HepG2 (cell line): ENCODE measurements around the gene DST. TPM values are rescaled to one million over a fixed set of nuclear protein-coding genes. Genes with fewer than 3 reads are reported as not detected.

ENCODE experiments used
- LCORL ChIP-seq, 2 experiments: fragments of 450-650 bp in 1 of 2; sonication (generic) in 1 of 2; formaldehyde crosslinking in 1 of 2; IDR thresholded peaks; 2 replicates each; pipeline versions ENCODE4 v1.5.0 to v1.6.1; 2017 to 2020; ENCODE audit warnings: antibody characterized with exemption in 1 of 2, missing genetic modification reagents in 1 of 2
- NCOA5 ChIP-seq: sonication (generic); formaldehyde crosslinking; IDR thresholded peaks from 2 replicates; pipeline ENCODE4 v1.4.0; 2020; ENCODE audit warnings: missing genetic modification reagents
- NFE2L1 ChIP-seq: sonication (generic); formaldehyde crosslinking; IDR thresholded peaks from 2 replicates; pipeline ENCODE4 v1.4.0; 2020; ENCODE audit warnings: missing genetic modification reagents, mild to moderate bottlenecking, borderline replicate concordance
- RARA ChIP-seq: IDR thresholded peaks from 2 replicates; pipeline ENCODE4 v1.6.1; 2016; ENCODE audit warnings: missing genetic modification reagents, missing compliant biosample characterization
- RARG ChIP-seq: sonication (generic); formaldehyde crosslinking; IDR thresholded peaks from 2 replicates; pipeline ENCODE4 v1.4.0; 2020; ENCODE audit warnings: low read depth, mild to moderate bottlenecking, missing genetic modification reagents
- RXRA ChIP-seq: sonication (generic); formaldehyde crosslinking; IDR thresholded peaks from 2 replicates; pipeline ENCODE4 v1.5.1; 2020; ENCODE audit warnings: missing genetic modification reagents
- STAT5B ChIP-seq: sonication (generic); formaldehyde crosslinking; IDR thresholded peaks from 2 replicates; pipeline ENCODE4 v1.4.0; 2020; ENCODE audit warnings: missing genetic modification reagents
- TEAD2 ChIP-seq: sonication (generic); formaldehyde crosslinking; IDR thresholded peaks from 2 replicates; pipeline ENCODE4 v1.9.0; 2021; ENCODE audit warnings: missing genetic modification reagents
- THAP11 ChIP-seq: IDR thresholded peaks from 2 replicates; pipeline ENCODE4 v1.6.1; 2016; ENCODE audit warnings: missing biosample characterization, missing genetic modification reagents
- ZNF598 ChIP-seq: sonication (generic); formaldehyde crosslinking; IDR thresholded peaks from 2 replicates; pipeline ENCODE4 v1.5.1; 2020; ENCODE audit warnings: mild to moderate bottlenecking, missing genetic modification reagents, borderline replicate concordance
- ZNF607 ChIP-seq: sonication (generic); formaldehyde crosslinking; IDR thresholded peaks from 2 replicates; pipeline ENCODE4 v1.5.1; 2020; ENCODE audit warnings: missing genetic modification reagents, mild to moderate bottlenecking, borderline replicate concordance
- ZNF773 ChIP-seq: sonication (generic); formaldehyde crosslinking; IDR thresholded peaks from 2 replicates; pipeline ENCODE4 v1.4.0; 2020; ENCODE audit warnings: missing genetic modification reagents, borderline replicate concordance
- polyA plus RNA-seq, 8 experiments: library from polyadenylated mRNA; depleted of rRNA in 3 of 8; stranded (reverse) in 7 of 8; unstranded in 1 of 8; fragments of >200 nt; fragmentation: Illumina TruSeq in 4 of 8; extraction: Trizol in 4 of 8; gene quantifications; 2 replicates each; pipeline versions ENCODE4 v1.2.1 to v1.2.3, GENCODE V29; 2011 to 2016; ENCODE audit warnings: low read depth in 4 of 8, missing spikeins in 1 of 8, mixed read lengths in 1 of 8; ENCODE audit not compliant: insufficient read depth in 1 of 8
- total RNA-seq, 5 experiments: library from RNA; depleted of rRNA; stranded (reverse); fragments of >200 nt; fragmentation: Illumina TruSeq; extraction: Trizol; gene quantifications; 2 replicates each; pipeline ENCODE4 v1.2.3, GENCODE V29; 2016; ENCODE audit warnings: low read depth in 1 of 5
- TF ChIP-seq, protein P1 (sequence below): sonication (generic); formaldehyde crosslinking; IDR thresholded peaks from 2 replicates; pipeline ENCODE4 v1.5.1; 2020; ENCODE audit warnings: missing genetic modification reagents, mild to moderate bottlenecking, borderline replicate concordance
- TF ChIP-seq, protein P2 (sequence below): sonication (generic); formaldehyde crosslinking; IDR thresholded peaks from 2 replicates; pipeline ENCODE4 v1.4.0; 2020; ENCODE audit warnings: low read depth, mild to moderate bottlenecking, missing genetic modification reagents
- TF ChIP-seq, protein P3 (sequence below): sonication (generic); formaldehyde crosslinking; conservative IDR thresholded peaks from 2 replicates; pipeline ENCODE4 v1.5.0; 2020; ENCODE audit warnings: missing genetic modification reagents
- TF ChIP-seq, protein P4 (sequence below): sonication (generic); formaldehyde crosslinking; IDR thresholded peaks from 2 replicates; pipeline ENCODE4 v1.8.0; 2022; ENCODE audit warnings: missing genetic modification reagents, mild to moderate bottlenecking, moderate library complexity, borderline replicate concordance

DST gene
- total and polyA plus RNA-seq, 2 of the 13 experiments (the other 11 are each of a cell fraction or from before 2014, with no cell fraction given): 64.4 to 89.0 TPM

DNA sequence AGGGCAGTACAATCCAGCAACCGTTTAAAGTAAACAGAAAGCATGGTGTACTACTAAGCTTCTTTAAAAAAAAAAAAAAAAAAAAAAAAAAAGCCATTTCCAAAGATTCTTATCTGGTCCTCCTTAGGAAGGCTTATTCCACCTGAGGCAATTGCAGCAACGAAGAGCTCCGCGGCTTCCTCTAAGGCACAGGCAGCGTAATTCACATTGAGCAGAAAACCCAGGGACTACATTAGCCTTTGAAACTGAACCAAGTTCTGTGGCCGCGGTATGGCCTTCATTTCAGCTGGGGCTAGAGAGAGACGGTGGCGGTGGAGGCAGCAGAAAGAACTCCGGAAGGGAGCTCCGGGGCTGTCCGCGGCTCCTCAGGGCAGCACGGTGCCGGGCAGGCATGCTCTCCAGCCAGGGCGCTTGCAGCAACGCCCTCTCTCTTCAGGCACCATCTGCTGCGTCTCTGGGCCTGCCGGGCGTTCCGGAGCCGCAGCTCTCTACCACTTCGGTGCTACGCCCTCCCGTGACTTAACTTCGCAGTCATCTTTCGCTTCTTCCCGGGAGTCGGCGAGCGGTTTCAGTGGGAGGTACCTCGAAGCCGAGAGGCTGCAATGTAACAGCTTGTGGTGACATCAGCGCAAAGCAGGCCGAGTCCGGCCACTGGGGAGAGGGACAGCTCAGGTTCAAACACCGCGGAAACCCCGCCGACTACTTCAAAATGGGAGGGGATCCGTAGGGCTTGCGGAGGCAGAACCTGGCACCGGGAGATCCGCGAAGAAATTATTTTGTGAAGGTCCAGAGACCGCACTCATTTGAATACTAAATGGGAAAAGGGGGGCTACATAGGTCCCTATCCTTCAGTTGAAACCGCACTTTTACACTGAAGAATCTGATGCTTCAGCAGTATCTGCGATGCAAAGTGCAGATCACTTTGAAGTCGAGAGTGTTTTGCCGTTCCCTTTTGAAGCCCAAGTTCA, 100.0 kb downstream of the DST start (continued):
- TF ChIP-seq, protein P1, sequence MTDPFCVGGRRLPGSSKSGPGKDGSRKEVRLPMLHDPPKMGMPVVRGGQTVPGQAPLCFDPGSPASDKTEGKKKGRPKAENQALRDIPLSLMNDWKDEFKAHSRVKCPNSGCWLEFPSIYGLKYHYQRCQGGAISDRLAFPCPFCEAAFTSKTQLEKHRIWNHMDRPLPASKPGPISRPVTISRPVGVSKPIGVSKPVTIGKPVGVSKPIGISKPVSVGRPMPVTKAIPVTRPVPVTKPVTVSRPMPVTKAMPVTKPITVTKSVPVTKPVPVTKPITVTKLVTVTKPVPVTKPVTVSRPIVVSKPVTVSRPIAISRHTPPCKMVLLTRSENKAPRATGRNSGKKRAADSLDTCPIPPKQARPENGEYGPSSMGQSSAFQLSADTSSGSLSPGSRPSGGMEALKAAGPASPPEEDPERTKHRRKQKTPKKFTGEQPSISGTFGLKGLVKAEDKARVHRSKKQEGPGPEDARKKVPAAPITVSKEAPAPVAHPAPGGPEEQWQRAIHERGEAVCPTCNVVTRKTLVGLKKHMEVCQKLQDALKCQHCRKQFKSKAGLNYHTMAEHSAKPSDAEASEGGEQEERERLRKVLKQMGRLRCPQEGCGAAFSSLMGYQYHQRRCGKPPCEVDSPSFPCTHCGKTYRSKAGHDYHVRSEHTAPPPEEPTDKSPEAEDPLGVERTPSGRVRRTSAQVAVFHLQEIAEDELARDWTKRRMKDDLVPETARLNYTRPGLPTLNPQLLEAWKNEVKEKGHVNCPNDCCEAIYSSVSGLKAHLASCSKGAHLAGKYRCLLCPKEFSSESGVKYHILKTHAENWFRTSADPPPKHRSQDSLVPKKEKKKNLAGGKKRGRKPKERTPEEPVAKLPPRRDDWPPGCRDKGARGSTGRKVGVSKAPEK (CRISPR knock-in tag): peak; percentile 100
- TF ChIP-seq THAP11 (peak; percentile 76), LCORL (IDR thresholded peaks at IDR 0.05) (no peak), LCORL (CRISPR knock-in tag; IDR thresholded peaks at IDR 0.05) (peak; percentile 68), RARA (peak; percentile 52), NCOA5 (CRISPR knock-in tag) (no peak), NFE2L1 (no peak), TEAD2 (CRISPR knock-in tag) (no peak), ZNF607 (CRISPR knock-in tag) (peak; percentile 75; the same call in 1 of the 2 replicates), ZNF773 (CRISPR knock-in tag) (no peak), RXRA (CRISPR knock-in tag) (peak; percentile 90), ZNF598 (peak; percentile 98; the same call in 1 of the 2 replicates), RARG (CRISPR knock-in tag) (no peak), STAT5B (CRISPR knock-in tag) (no peak)
- TF ChIP-seq, protein P2, sequence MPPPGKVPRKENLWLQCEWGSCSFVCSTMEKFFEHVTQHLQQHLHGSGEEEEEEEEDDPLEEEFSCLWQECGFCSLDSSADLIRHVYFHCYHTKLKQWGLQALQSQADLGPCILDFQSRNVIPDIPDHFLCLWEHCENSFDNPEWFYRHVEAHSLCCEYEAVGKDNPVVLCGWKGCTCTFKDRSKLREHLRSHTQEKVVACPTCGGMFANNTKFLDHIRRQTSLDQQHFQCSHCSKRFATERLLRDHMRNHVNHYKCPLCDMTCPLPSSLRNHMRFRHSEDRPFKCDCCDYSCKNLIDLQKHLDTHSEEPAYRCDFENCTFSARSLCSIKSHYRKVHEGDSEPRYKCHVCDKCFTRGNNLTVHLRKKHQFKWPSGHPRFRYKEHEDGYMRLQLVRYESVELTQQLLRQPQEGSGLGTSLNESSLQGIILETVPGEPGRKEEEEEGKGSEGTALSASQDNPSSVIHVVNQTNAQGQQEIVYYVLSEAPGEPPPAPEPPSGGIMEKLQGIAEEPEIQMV: peak; percentile 94
- TF ChIP-seq, protein P3, sequence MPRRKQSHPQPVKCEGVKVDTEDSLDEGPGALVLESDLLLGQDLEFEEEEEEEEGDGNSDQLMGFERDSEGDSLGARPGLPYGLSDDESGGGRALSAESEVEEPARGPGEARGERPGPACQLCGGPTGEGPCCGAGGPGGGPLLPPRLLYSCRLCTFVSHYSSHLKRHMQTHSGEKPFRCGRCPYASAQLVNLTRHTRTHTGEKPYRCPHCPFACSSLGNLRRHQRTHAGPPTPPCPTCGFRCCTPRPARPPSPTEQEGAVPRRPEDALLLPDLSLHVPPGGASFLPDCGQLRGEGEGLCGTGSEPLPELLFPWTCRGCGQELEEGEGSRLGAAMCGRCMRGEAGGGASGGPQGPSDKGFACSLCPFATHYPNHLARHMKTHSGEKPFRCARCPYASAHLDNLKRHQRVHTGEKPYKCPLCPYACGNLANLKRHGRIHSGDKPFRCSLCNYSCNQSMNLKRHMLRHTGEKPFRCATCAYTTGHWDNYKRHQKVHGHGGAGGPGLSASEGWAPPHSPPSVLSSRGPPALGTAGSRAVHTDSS (CRISPR knock-in tag): no peak
- TF ChIP-seq, protein P4, sequence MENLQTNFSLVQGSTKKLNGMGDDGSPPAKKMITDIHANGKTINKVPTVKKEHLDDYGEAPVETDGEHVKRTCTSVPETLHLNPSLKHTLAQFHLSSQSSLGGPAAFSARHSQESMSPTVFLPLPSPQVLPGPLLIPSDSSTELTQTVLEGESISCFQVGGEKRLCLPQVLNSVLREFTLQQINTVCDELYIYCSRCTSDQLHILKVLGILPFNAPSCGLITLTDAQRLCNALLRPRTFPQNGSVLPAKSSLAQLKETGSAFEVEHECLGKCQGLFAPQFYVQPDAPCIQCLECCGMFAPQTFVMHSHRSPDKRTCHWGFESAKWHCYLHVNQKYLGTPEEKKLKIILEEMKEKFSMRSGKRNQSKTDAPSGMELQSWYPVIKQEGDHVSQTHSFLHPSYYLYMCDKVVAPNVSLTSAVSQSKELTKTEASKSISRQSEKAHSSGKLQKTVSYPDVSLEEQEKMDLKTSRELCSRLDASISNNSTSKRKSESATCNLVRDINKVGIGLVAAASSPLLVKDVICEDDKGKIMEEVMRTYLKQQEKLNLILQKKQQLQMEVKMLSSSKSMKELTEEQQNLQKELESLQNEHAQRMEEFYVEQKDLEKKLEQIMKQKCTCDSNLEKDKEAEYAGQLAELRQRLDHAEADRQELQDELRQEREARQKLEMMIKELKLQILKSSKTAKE: no peak; the same call in 1 of the 2 replicates
